ENCODE measurements around the gene RGS7. TPM values are rescaled to one million over a fixed set of nuclear protein-coding genes. Genes with fewer than 3 reads are reported as not detected.

Gene RGS7
- total RNA-seq (2013; cell fraction: nucleolus; rRNA removed), result not detected in 2 replicates
- not detected in 2 replicates for total RNA-seq (2014; rRNA removed)
- not detected in 2 replicates for total RNA-seq (2014; rRNA removed; fragmentation: Illumina TruSeq; extraction: Trizol)
- total RNA-seq (2021), result not detected in 2 replicates
- not detected for polyA plus RNA-seq (2011; ENCODE audit: low read depth)
- 0.04 TPM in 1 of 2 replicates, not detected in the other for polyA plus RNA-seq (2011; rRNA removed)
- polyA plus RNA-seq (2011; cell fraction: cytosol; rRNA removed), result not detected in 2 replicates
- not detected in 2 replicates for polyA plus RNA-seq (2011; cell fraction: nucleus; rRNA removed)
- not detected in 2 replicates for polyA plus RNA-seq (2012)
- not detected in 2 replicates for polyA plus RNA-seq (2014; fragmentation: Illumina TruSeq; extraction: Trizol)
- polyA plus RNA-seq (2014; fragmentation: Nextera tagmentation; extraction: Ambion mirVana), result not detected
- not detected in 2 replicates for polyA plus RNA-seq (2014; rRNA removed)
- polyA plus RNA-seq (2016; fragmentation: Nextera tagmentation; extraction: Ambion mirVana), result not detected
- polyA minus RNA-seq (2011; rRNA and poly(A)+ RNA removed), result not detected in 2 replicates
- not detected in 2 replicates for polyA minus RNA-seq (2011; cell fraction: cytosol; rRNA and poly(A)+ RNA removed)
- polyA minus RNA-seq (2011; cell fraction: nucleus; rRNA and poly(A)+ RNA removed), result not detected in 2 replicates
- percentile 2 among the genes with signal in this experiment for Bru-seq, nascent RNA
- BruChase-seq, experiment 1, labeled RNA remaining after a 6-hour chase, result percentile 2 among the genes with signal in this experiment
- BruChase-seq, experiment 2, labeled RNA remaining after a 2-hour chase, result percentile 2 among the genes with signal in this experiment
- long read RNA-seq, experiment 1, result 0 reads
- long read RNA-seq, experiment 2, result 0 reads

GRCh38 chr1:241356519-241357365, at the start of gene RGS7:
TSS of gene RGS7 (minus strand) at chr1:241357205.
- CTCF ChIA-PET, result no interaction called here
- Histone ChIP-seq H3K4me2 (ENCODE audit: control insufficient read depth, insufficient read depth) (peak within 1 kb of the TSS; percentile 55; the same call in 1 of the 2 replicates), H3K4me3 (no peak within 1 kb of the TSS), H3K9me3 (replicated peaks; ENCODE audit: control insufficient read depth, insufficient read depth, low read length) (no peaks in the 10 kb centered on the region), H3K9ac (ENCODE audit: control insufficient read depth, insufficient read depth, low read length) (no peak within 1 kb of the TSS), H3K27me3 (replicated peaks in 1 of 2; ENCODE audit: control insufficient read depth in 2 of 2, insufficient read depth in 2 of 2, low read length in 1 of 2) (peaks cover 4 to 14% of the 10 kb centered on the region in 2 experiments), H4K20me1 (ENCODE audit: control insufficient read depth, insufficient read depth) (no peaks in the 10 kb centered on the region), H2AFZ (ENCODE audit: control insufficient read depth, low read depth, low read length) (no peak within 1 kb of the TSS; the same call in 1 of the 2 replicates), H3K4me1 (ENCODE audit: control insufficient read depth, insufficient read depth, low read length) (no peaks in the 10 kb centered on the region), H3K79me2 (ENCODE audit: control insufficient read depth, insufficient read depth, low read length) (no peaks in the 10 kb centered on the region), H3K36me3 (ENCODE audit: control insufficient read depth in 2 of 2, insufficient read depth in 2 of 2, low read length in 1 of 2) (no peaks in the 10 kb centered on the region), H3K27ac (ENCODE audit: control insufficient read depth, insufficient read depth) (no peak within 1 kb of the TSS)
- intact Hi-C loops (cut with micrococcal nuclease; ENCODE audit: unreplicated experiment) (no loop called here), in situ Hi-C loops (cut with MboI) (no loop called here)
- 5% methylated on average over 72 of the region's 105 CpGs for WGBS (ENCODE audit: insufficient coverage, insufficient replicate concordance, low lambda C conversion rate, missing lambda C conversion rate)
- ATAC-seq, result peak; percentile 52
- no peak for DNase-seq (ENCODE audit: low read depth, low spot score)
- BruUV-seq (replicated peaks), result no TSS peak
- POLR2A ChIA-PET, result no interaction called here
- FAIRE-seq, result no peak
- TF ChIP-seq TCF7 (IDR thresholded peaks at IDR 0.05; ENCODE audit: borderline replicate concordance) (no peak), REST (IDR thresholded peaks at IDR 0.05; ENCODE audit: low read depth, low read length) (peak; percentile 62; the same call in 1 of the 2 replicates), USF1 (IDR thresholded peaks at IDR 0.05; ENCODE audit: borderline replicate concordance, extremely low read length, insufficient read depth, low read depth, low read length) (peak; percentile 52), SIX5 (IDR thresholded peaks at IDR 0.05; ENCODE audit: low read depth, low read length, severe bottlenecking) (no peak), SUZ12 (IDR thresholded peaks at IDR 0.05; ENCODE audit: unreplicated experiment) (peak; percentile 54), BHLHE40 (IDR thresholded peaks at IDR 0.05; ENCODE audit: borderline replicate concordance in 1 of 2, low read depth in 2 of 2, low read length in 1 of 2) (0 out of 4 replicates have a peak, but pooled peaks of 1 of the 2 experiments have one; percentile 17)
- RAD21 ChIA-PET (ENCODE audit: unreplicated experiment), result no interaction called here
- SMC1A ChIA-PET (ENCODE audit: uncharacterized antibody, unreplicated experiment), result no interaction called here

Measured in GM12878 (cell line).